K562 (cell line): ENCODE results near the gene MBNL2. TPM values are rescaled to one million over a fixed set of nuclear protein-coding genes. Genes with fewer than 3 reads are reported as not detected.
A peak's percentile ranks its signal among the peaks of the same experiment; 100 is the strongest.

Experiments used
- ATAC-seq: fragments of 200-7000 bp; cut with Tn5 transposase; 3 replicates; pipeline ENCODE4 v1.9.1; 2020; ENCODE audit warnings: moderate library complexity
- BruUV-seq: library from RNA; stranded (reverse); fragments of 400-500 nt; replicated peaks from 2 replicates; lab custom pipeline; 2021; lab: Mats Ljungman, UMichigan
- CTCF ChIA-PET: fragments of 300-600 bp; formaldehyde crosslinking; extraction: SDS; loops from one replicate; lab custom pipeline; 2021; ENCODE audit warnings: low intra/inter-chr PET ratio; lab: Yijun Ruan, JAX
- POLR2A ChIA-PET: fragments of 300-600, 350-650 bp; sonication (Branson Sonifier 250); formaldehyde crosslinking; extraction: SDS; loops from one replicate; lab custom pipeline; 2021; ENCODE audit warnings: antibody characterized with exemption, inconsistent platforms; lab: Yijun Ruan, JAX
- DNase-seq, 4 experiments: peaks; one replicate each; pipeline versions ENCODE4 v3.0.0 to v3.0.0-alpha.2; 2011 to 2018; ENCODE audit warnings: low spot score in 3 of 4, mixed read lengths in 3 of 4; ENCODE audit errors: extremely low read depth in 1 of 4
- FAIRE-seq: peaks from 2 replicates; lab custom pipeline; 2011; peaks lifted over from hg19 to GRCh38; lab: Jason Lieb, UNC
- H2AFZ ChIP-seq: 2 replicates; pipeline ENCODE4 v1.6.0; 2011; ENCODE audit warnings: low read depth, low read length, control low read depth, inconsistent platforms
- H3K27ac ChIP-seq: fragments of 200-600 bp; 3 replicates; pipeline ENCODE4 v1.8.0; 2011; ENCODE audit warnings: low read depth, mild to moderate bottlenecking, control low read depth, inconsistent platforms, low read length, moderate library complexity, mixed read lengths; ENCODE audit errors: extremely low read depth
- H3K27me3 ChIP-seq, 2 experiments: fragments of 300-600 bp in 1 of 2; 2 replicates in 1 of 2; 3 replicates in 1 of 2; pipeline versions ENCODE4 v1.6.0 to v1.8.0; 2011; ENCODE audit warnings: inconsistent platforms in 2 of 2, low read length in 2 of 2, mild to moderate bottlenecking in 1 of 2, mixed read lengths in 1 of 2, moderate library complexity in 1 of 2; ENCODE audit not compliant: control insufficient read depth in 2 of 2, insufficient read depth in 2 of 2
- H3K36me3 ChIP-seq: fragments of 300-600 bp; 3 replicates; pipeline ENCODE4 v1.8.0; 2011; ENCODE audit warnings: mild to moderate bottlenecking, low read length, inconsistent platforms; ENCODE audit not compliant: control insufficient read depth, insufficient read depth
- H3K4me1 ChIP-seq, 2 experiments: fragments of 200-600 bp in 1 of 2; replicated peaks in 1 of 2; 2 replicates in 1 of 2; 3 replicates in 1 of 2; pipeline versions ENCODE4 v1.5.1 to v1.8.0; 2011; ENCODE audit warnings: inconsistent platforms in 2 of 2, low read length in 2 of 2, mild to moderate bottlenecking in 1 of 2, mixed read lengths in 1 of 2, moderate library complexity in 1 of 2; ENCODE audit not compliant: control insufficient read depth in 2 of 2, insufficient read depth in 2 of 2
- H3K4me2 ChIP-seq: 2 replicates; pipeline ENCODE4 v1.6.1; 2011; ENCODE audit warnings: low read length, control low read depth, inconsistent platforms, mixed read lengths; ENCODE audit not compliant: insufficient read depth
- H3K4me3 ChIP-seq: fragments of 200-600 bp; sonication (generic), shearing (Covaris generic); 2 replicates; pipeline ENCODE4 v1.5.1; 2016; ENCODE audit warnings: control low read depth, inconsistent platforms
- H3K79me2 ChIP-seq: fragments of 200-600 bp; 3 replicates; pipeline ENCODE4 v1.8.0; 2011; ENCODE audit warnings: low read length, inconsistent platforms; ENCODE audit not compliant: control insufficient read depth, insufficient read depth
- H3K9ac ChIP-seq, 2 experiments: 2 replicates each; pipeline versions ENCODE4 v1.6.0 to v1.6.1; 2011; ENCODE audit warnings: low read depth in 2 of 2, low read length in 2 of 2, control low read depth in 1 of 2, inconsistent platforms in 1 of 2, mild to moderate bottlenecking in 1 of 2, mixed read lengths in 1 of 2; ENCODE audit not compliant: insufficient read depth in 1 of 2
- H3K9me1 ChIP-seq: one replicate; pipeline ENCODE4 v1.6.0; 2011; ENCODE audit warnings: inconsistent platforms, mild to moderate bottlenecking, low read length, moderate library complexity; ENCODE audit not compliant: control insufficient read depth, insufficient read depth
- H3K9me3 ChIP-seq: replicated peaks from 2 replicates; pipeline ENCODE4 v1.5.1; 2011; ENCODE audit warnings: low read depth, low read length, inconsistent platforms; ENCODE audit not compliant: control insufficient read depth, insufficient read depth
- H4K20me1 ChIP-seq: replicated peaks from 2 replicates; pipeline ENCODE4 v1.6.1; 2011; ENCODE audit warnings: low read length, inconsistent platforms, mixed read lengths; ENCODE audit not compliant: control insufficient read depth, insufficient read depth
- ARID3A ChIP-seq: IDR thresholded peaks from 2 replicates; pipeline ENCODE4 v1.6.1; 2012; ENCODE audit warnings: low read depth, low read length, improper control_type of control experiment, borderline replicate concordance
- BDP1 ChIP-seq: IDR thresholded peaks from 3 replicates; pipeline ENCODE4 v1.6.1; 2011; ENCODE audit not compliant: insufficient read length, insufficient read depth
- CHD4 ChIP-seq: fragments of 200-600 bp; sonication (generic); IDR thresholded peaks from 3 replicates; pipeline ENCODE4 v1.6.1; 2012; ENCODE audit warnings: low read depth, mild to moderate bottlenecking, mixed read lengths, low read length, inconsistent platforms; ENCODE audit not compliant: insufficient read depth, insufficient replicate concordance, poor library complexity, severe bottlenecking
- COPS2 ChIP-seq: fragments of 450-650 bp; conservative IDR thresholded peaks from 2 replicates; pipeline ENCODE4 v1.6.1; 2016; ENCODE audit warnings: mild to moderate bottlenecking, moderate library complexity
- CREBBP ChIP-seq: IDR thresholded peaks from one replicate; pipeline ENCODE4 v1.6.1; 2012; ENCODE audit warnings: low read depth, mild to moderate bottlenecking, control low read depth, inconsistent platforms, low read length
- ELF1 ChIP-seq: fragments of 200-800 bp; sonication (Bioruptor generic); IDR thresholded peaks from 2 replicates; pipeline ENCODE4 v1.6.1; 2016; ENCODE audit warnings: missing genetic modification characterization, missing compliant biosample characterization
- ELF4 ChIP-seq: fragments of 450-650 bp; formaldehyde crosslinking; IDR thresholded peaks from 2 replicates; pipeline ENCODE4 v1.4.0; 2022; ENCODE audit warnings: missing genetic modification characterization
- FOSL1 ChIP-seq: fragments of 200-800 bp; sonication (Bioruptor generic); conservative IDR thresholded peaks from 2 replicates; pipeline ENCODE4 v1.6.1; 2016; ENCODE audit warnings: missing genetic modification characterization, missing compliant biosample characterization
- HNRNPK ChIP-seq: fragments of 200-400 bp; formaldehyde crosslinking; IDR thresholded peaks from one replicate; pipeline ENCODE4 v1.6.1; 2018; ENCODE audit warnings: mild to moderate bottlenecking, low read depth, low read length; ENCODE audit not compliant: poor library complexity, severe bottlenecking
- KAT7 ChIP-seq: sonication (generic); formaldehyde crosslinking; IDR thresholded peaks from 2 replicates; pipeline ENCODE4 v1.8.0; 2022; ENCODE audit warnings: missing genetic modification reagents, mild to moderate bottlenecking, borderline replicate concordance
- KDM1A ChIP-seq, 2 experiments: fragments of 450-650 bp; IDR thresholded peaks; 2 replicates each; pipeline ENCODE4 v1.6.1; 2016; ENCODE audit warnings: mild to moderate bottlenecking in 2 of 2
- NFIC ChIP-seq: fragments of 450-650 bp; IDR thresholded peaks from 2 replicates; pipeline ENCODE4 v1.6.1; 2017; ENCODE audit warnings: mild to moderate bottlenecking, inconsistent platforms
- POLR3G ChIP-seq: IDR thresholded peaks from 2 replicates; pipeline ENCODE4 v1.6.1; 2011; ENCODE audit not compliant: insufficient read length, insufficient replicate concordance; ENCODE audit errors: extremely low read depth
- SMAD2 ChIP-seq: fragments of 150-350 bp; IDR thresholded peaks from 2 replicates; pipeline ENCODE4 v1.6.1; 2014; ENCODE audit warnings: low read depth, mild to moderate bottlenecking, low read length
- ZBTB43 ChIP-seq: sonication (generic); formaldehyde crosslinking; IDR thresholded peaks from 2 replicates; pipeline ENCODE4 v1.8.0; 2023; ENCODE audit warnings: mild to moderate bottlenecking, missing genetic modification reagents
- ZBTB5 ChIP-seq: fragments of 450-650 bp; IDR thresholded peaks from 2 replicates; pipeline ENCODE4 v1.6.1; 2017; ENCODE audit warnings: antibody characterized with exemption
- ZNF121 ChIP-seq: sonication (generic); formaldehyde crosslinking; conservative IDR thresholded peaks from 2 replicates; pipeline ENCODE4 v1.8.0; 2022; ENCODE audit warnings: missing genetic modification reagents
- ZNF24 ChIP-seq: fragments of 450-650 bp; IDR thresholded peaks from 2 replicates; pipeline ENCODE4 v1.6.1; 2016
- ZNF316 ChIP-seq: fragments of 450-650 bp; IDR thresholded peaks from 2 replicates; pipeline ENCODE4 v1.6.1; 2016
- WGBS: fragments of 100-300 bp; shearing (Covaris generic); methylation state at CpG from one replicate; pipeline ENCODE4 v1.1.6; 2016; ENCODE audit warnings: low coverage, mixed read lengths; ENCODE audit not compliant: insufficient coverage; ENCODE audit errors: missing lambda C conversion rate; 5-methylcytosine and 5-hydroxymethylcytosine counted together
- in situ Hi-C: fragments of 300-500 bp; cut with MboI; formaldehyde crosslinking; loops from 4 replicates; pipeline ENCODE4 v1.15.0; 2018; ENCODE audit warnings: inconsistent platforms, mixed read lengths
- intact Hi-C: fragments of 100-400 bp; cut with micrococcal nuclease; formaldehyde crosslinking; loops from 2 replicates; pipeline ENCODE4 v1.14.2; 2022
- polyA plus RNA-seq, 8 experiments: library from polyadenylated mRNA; depleted of rRNA in 4 of 8; stranded (reverse) in 5 of 8; unstranded in 3 of 8; fragments of >200 nt; fragmentation: Nextera tagmentation in 2 of 8; fragmentation: Illumina TruSeq in 1 of 8; extraction: Ambion mirVana in 2 of 8; extraction: Trizol in 1 of 8; gene quantifications; 2 replicates each; pipeline versions ENCODE4 v1.2.1 to v1.2.3, GENCODE V29; 2011 to 2014; ENCODE audit warnings: inconsistent platforms in 1 of 8, missing spikeins in 1 of 8
- total RNA-seq, 7 experiments: library from RNA; depleted of rRNA in 6 of 7; stranded (reverse); fragments of >200 nt in 6 of 7; fragmentation: Illumina TruSeq in 2 of 7; extraction: Trizol in 2 of 7; gene quantifications; 2 replicates each; pipeline versions ENCODE4 v1.2.1 to v1.2.3, GENCODE V29; 2011 to 2021; ENCODE audit warnings: low replicate concordance in 1 of 7

MBNL2 gene
- total and polyA plus RNA-seq, 9 of the 15 experiments (the other 6 are each of a cell fraction or from before 2014, with no cell fraction given) = 7.0 to 24.8 (median 13.8) TPM

GRCh38 chr13:97248243-97248642 is 26.1 kb downstream of the MBNL2 start:
- CTCF ChIA-PET = no interaction called here
- TF ChIP-seq CHD4 (no peak), ARID3A (no peak), FOSL1 (tag) (no peak), CREBBP (no peak), NFIC (no peak), POLR3G (no peak), ELF1 (tag) (no peak), KDM1A (IDR thresholded peaks at IDR 0.05) (peak in 1 of 2 experiments; percentile 32; a peak in 2 of 4 replicates), ELF4 (CRISPR knock-in tag) (no peak), ZNF316 (peak; percentile 3; the same call in 1 of the 2 replicates), COPS2 (no peak), ZNF121 (CRISPR knock-in tag) (no peak), HNRNPK (no peak), KAT7 (no peak), ZBTB43 (CRISPR knock-in tag) (no peak), BDP1 (no peak), SMAD2 (no peak), ZNF24 (no peak), ZBTB5 (no peak)

More at GRCh38 chr13:97248243-97248642, 26.1 kb downstream of the MBNL2 start:
- DNase-seq = peak in 1 of 4 experiments; percentile 52
- Histone ChIP-seq H3K4me1 (peaks cover 0 to 13% of the 10 kb centered on the region in 2 experiments; a peak in 3 of 5 replicates), H2AFZ (no peak overlapping the region), H4K20me1 (peaks cover 1% of the 10 kb centered on the region; the same call in 1 of the 2 replicates), H3K9me3 (no peaks in the 10 kb centered on the region), H3K27ac (peak overlapping the region; percentile 75; the same call in 2 of the 3 replicates), H3K4me3 (no peak overlapping the region), H3K9ac (no peak overlapping the region), H3K4me2 (peak overlapping the region; percentile 20; the same call in 1 of the 2 replicates), H3K27me3 (no peaks in the 10 kb centered on the region), H3K36me3 (no peaks in the 10 kb centered on the region; the same call in 1 of the 3 replicates), H3K9me1 (no peaks in the 10 kb centered on the region), H3K79me2 (peaks cover 96% of the 10 kb centered on the region)
- intact Hi-C loops = no loop called here
- BruUV-seq = no TSS peak
- peak; percentile 70 for ATAC-seq
- WGBS = 37% methylated on average over 6 of the region's 6 CpGs
- in situ Hi-C loops = no loop called here
- no peak for FAIRE-seq
- POLR2A ChIA-PET = interaction anchor here (1.3 kb wide), 1 partner anchor 12 kb away, joined by 8 read pairs; no protein-coding TSS in a partner anchor
